Smooth muscle cell (in vitro differentiated cells): ENCODE results near the gene OSTF1. TPM values are rescaled to one million over a fixed set of nuclear protein-coding genes. Genes with fewer than 3 reads are reported as not detected.

Experiments used
- DNase-seq: peaks from one replicate; lab custom pipeline; 2025; ENCODE audit not compliant: unreplicated experiment; lab: John Stamatoyannopoulos, UW
- H2AFZ ChIP-seq: fragments of 200-600 bp; sonication (generic); 2 replicates; pipeline ENCODE4 v1.6.0; 2016; ENCODE audit warnings: antibody characterized with exemption, low read depth, mild to moderate bottlenecking
- H3F3A ChIP-seq: fragments of 200-600 bp; sonication (generic); 2 replicates; pipeline ENCODE4 v1.6.0; 2017; ENCODE audit warnings: antibody characterized with exemption, low read depth
- H3K27ac ChIP-seq: fragments of 200-600 bp; sonication (generic); 2 replicates; pipeline ENCODE4 v1.5.1; 2016; ENCODE audit warnings: low read depth, mild to moderate bottlenecking
- H3K27me3 ChIP-seq: fragments of 200-600 bp; sonication (generic); 2 replicates; pipeline ENCODE4 v1.6.1; 2016; ENCODE audit warnings: low read depth, mild to moderate bottlenecking
- H3K36me3 ChIP-seq: fragments of 200-600 bp; sonication (generic); 2 replicates; pipeline ENCODE4 v1.5.1; 2016; ENCODE audit warnings: low read depth
- H3K4me1 ChIP-seq: fragments of 200-600 bp; sonication (generic); 2 replicates; pipeline ENCODE4 v1.5.1; 2016; ENCODE audit warnings: low read depth
- H3K4me2 ChIP-seq: fragments of 200-600 bp; sonication (generic); 2 replicates; pipeline ENCODE4 v1.6.0; 2016; ENCODE audit warnings: mild to moderate bottlenecking
- H3K4me3 ChIP-seq: fragments of 200-600 bp; sonication (generic); 2 replicates; pipeline ENCODE4 v1.5.1; 2016; ENCODE audit warnings: mild to moderate bottlenecking
- H3K79me2 ChIP-seq: fragments of 200-600 bp; sonication (generic); 2 replicates; pipeline ENCODE4 v1.6.0; 2016; ENCODE audit warnings: low read depth, mild to moderate bottlenecking
- H3K9ac ChIP-seq: fragments of 200-600 bp; sonication (generic); 2 replicates; pipeline ENCODE4 v1.6.0; 2016; ENCODE audit warnings: low read depth
- H3K9me3 ChIP-seq: fragments of 200-600 bp; sonication (generic); replicated peaks from 2 replicates; pipeline ENCODE4 v1.5.1; 2016; ENCODE audit warnings: low read depth
- H4K20me1 ChIP-seq: fragments of 200-600 bp; sonication (generic); 2 replicates; pipeline ENCODE4 v1.6.0; 2016; ENCODE audit warnings: low read depth
- CTCF ChIP-seq: fragments of 200-600 bp; sonication (generic); IDR thresholded peaks from 2 replicates; pipeline ENCODE4 v1.5.1; 2017; ENCODE audit warnings: borderline replicate concordance, mild to moderate bottlenecking, antibody characterized with exemption; ENCODE audit not compliant: insufficient read depth, poor library complexity, severe bottlenecking
- WGBS: methylation state at CpG from one replicate; pipeline ENCODE4 v1.1.7; 2016; ENCODE audit warnings: low lambda C conversion rate; 5-methylcytosine and 5-hydroxymethylcytosine counted together
- polyA plus RNA-seq: library from polyadenylated mRNA; unstranded; fragments of >200 nt; fragmentation: Nextera tagmentation; extraction: Ambion mirVana; gene quantifications from 2 replicates; pipeline ENCODE4 v1.2.1, GENCODE V29; 2016
- total RNA-seq: library from RNA; depleted of rRNA; stranded (reverse); fragments of >200 nt; gene quantifications from 2 replicates; pipeline ENCODE4 v1.2.3, GENCODE V29; 2014

The OSTF1 gene
- total and polyA plus RNA-seq, 2 experiments from 2014 or later: 40.6 to 44.5 TPM

GRCh38 chr9:75090579-75090978 lies 2.3 kb downstream of the OSTF1 start:
- no peak for DNase-seq
- Histone ChIP-seq H3F3A (no peaks in the 10 kb centered on the region), H3K27me3 (no peaks in the 10 kb centered on the region), H3K79me2 (peaks cover 58% of the 10 kb centered on the region), H4K20me1 (peaks cover 56% of the 10 kb centered on the region), H3K4me3 (no peak overlapping the region), H3K27ac (no peak overlapping the region), H2AFZ (no peak overlapping the region), H3K4me2 (no peak overlapping the region), H3K4me1 (peaks cover 21% of the 10 kb centered on the region), H3K9ac (no peak overlapping the region), H3K36me3 (no peaks in the 10 kb centered on the region), H3K9me3 (no peaks in the 10 kb centered on the region)
- no peak for TF ChIP-seq CTCF
- 96% methylated on average over 4 of the region's 4 CpGs for WGBS

- Histone ChIP-seq H2AFZ (no peak overlapping the region), H3K4me2 (no peak overlapping the region), H3K79me2 (peaks cover 70% of the 10 kb centered on the region), H3F3A (no peaks in the 10 kb centered on the region), H3K27ac (no peak overlapping the region), H3K9me3 (no peaks in the 10 kb centered on the region), H3K4me3 (no peak overlapping the region), H3K27me3 (no peaks in the 10 kb centered on the region), H3K4me1 (peaks cover 16% of the 10 kb centered on the region), H4K20me1 (peaks cover 76% of the 10 kb centered on the region), H3K36me3 (no peaks in the 10 kb centered on the region), H3K9ac (no peak overlapping the region)
- no peak for DNase-seq
- TF ChIP-seq CTCF: no peak
- WGBS: 90% methylated on average over 4 of the region's 4 CpGs
These were observed 4.5 kb downstream of the OSTF1 start for GRCh38 chr9:75092766-75093165.

- TF ChIP-seq CTCF: no peak
- Histone ChIP-seq H3K27me3 (no peaks in the 10 kb centered on the region), H3K9me3 (no peaks in the 10 kb centered on the region), H3K9ac (no peak overlapping the region), H3F3A (no peaks in the 10 kb centered on the region), H2AFZ (no peak overlapping the region), H3K4me3 (no peak overlapping the region), H3K79me2 (peaks cover 76% of the 10 kb centered on the region), H3K4me1 (peaks cover 9% of the 10 kb centered on the region), H4K20me1 (peaks cover 85% of the 10 kb centered on the region), H3K27ac (no peak overlapping the region), H3K36me3 (no peaks in the 10 kb centered on the region), H3K4me2 (peak overlapping the region; percentile 19)
- WGBS: 70% methylated on average over 4 of the region's 4 CpGs
- DNase-seq: no peak
These were observed 8.5 kb downstream of the OSTF1 start for GRCh38 chr9:75096796-75097195.

- peaks cover 3% of the 10 kb centered on the region for H3K4me1 ChIP-seq
- no peak overlapping the region for H3K9ac ChIP-seq
- H3K36me3 ChIP-seq: no peaks in the 10 kb centered on the region
- H3K9me3 ChIP-seq: no peaks in the 10 kb centered on the region
- no peak overlapping the region for H3K4me3 ChIP-seq
- no peaks in the 10 kb centered on the region for H3K27me3 ChIP-seq
- 68% methylated on average over 9 of the region's 9 CpGs for WGBS
- no peak overlapping the region for H3K4me2 ChIP-seq
- DNase-seq: no peak
- H3F3A ChIP-seq: no peaks in the 10 kb centered on the region
- no peak overlapping the region for H3K27ac ChIP-seq
- TF ChIP-seq CTCF: no peak
- H2AFZ ChIP-seq: no peak overlapping the region
- H4K20me1 ChIP-seq: peaks cover 73% of the 10 kb centered on the region
- peaks cover 70% of the 10 kb centered on the region for H3K79me2 ChIP-seq
These were observed 12.8 kb downstream of the OSTF1 start for GRCh38 chr9:75101004-75101588.
